Astrocyte (in vitro differentiated cells and primary cell): Measurements from ENCODE around the gene IRF9. TPM values are rescaled to one million over a fixed set of nuclear protein-coding genes. Genes with fewer than 3 reads are reported as not detected.

ENCODE experiments used
- DNase-seq: peaks from one replicate; pipeline ENCODE4 v3.0.0-alpha.2; 2010; ENCODE audit warnings: low read depth
- FAIRE-seq: peaks from 2 replicates; lab custom pipeline; 2011; peaks lifted over from hg19 to GRCh38; lab: Jason Lieb, UNC
- H2AFZ ChIP-seq: 2 replicates; pipeline ENCODE4 v1.6.0; 2012; ENCODE audit warnings: low read depth, low read length, inconsistent platforms
- H3K27ac ChIP-seq: 2 replicates; pipeline ENCODE4 v1.5.1; 2011; ENCODE audit warnings: low read depth, low read length, inconsistent platforms
- H3K27me3 ChIP-seq: 2 replicates; pipeline ENCODE4 v1.6.0; 2011; ENCODE audit warnings: low read length, inconsistent platforms; ENCODE audit not compliant: insufficient read depth
- H3K36me3 ChIP-seq: 2 replicates; pipeline ENCODE4 v1.5.1; 2011; ENCODE audit warnings: low read length, inconsistent platforms; ENCODE audit not compliant: insufficient read depth
- H3K4me1 ChIP-seq: 2 replicates; pipeline ENCODE4 v1.5.1; 2011; ENCODE audit warnings: low read length, inconsistent platforms; ENCODE audit not compliant: insufficient read depth
- H3K4me2 ChIP-seq: 2 replicates; pipeline ENCODE4 v1.6.0; 2012; ENCODE audit warnings: low read length, inconsistent platforms
- H3K4me3 ChIP-seq: 2 replicates; pipeline ENCODE4 v1.5.1; 2011; ENCODE audit warnings: low read depth, mild to moderate bottlenecking, low read length, inconsistent platforms; ENCODE audit not compliant: insufficient read depth
- H3K79me2 ChIP-seq: 2 replicates; pipeline ENCODE4 v1.6.0; 2012; ENCODE audit warnings: mild to moderate bottlenecking, low read length, inconsistent platforms; ENCODE audit not compliant: insufficient read depth
- H3K9ac ChIP-seq: 2 replicates; pipeline ENCODE4 v1.6.0; 2012; ENCODE audit warnings: mild to moderate bottlenecking, low read length, inconsistent platforms
- H3K9me3 ChIP-seq: 2 replicates; pipeline ENCODE4 v1.5.1; 2012; ENCODE audit warnings: low read depth, mild to moderate bottlenecking, low read length, inconsistent platforms; ENCODE audit not compliant: insufficient read depth
- H4K20me1 ChIP-seq: 2 replicates; pipeline ENCODE4 v1.6.0; 2012; ENCODE audit warnings: low read length, inconsistent platforms; ENCODE audit not compliant: insufficient read depth
- H3K27ac Mint-ChIP-seq: one replicate; pipeline ENCODE4 v1.8.0; 2021; ENCODE audit warnings: mild to moderate bottlenecking, mixed read lengths; ENCODE audit not compliant: unreplicated experiment
- H3K27me3 Mint-ChIP-seq: one replicate; pipeline ENCODE4 v1.8.0; 2021; ENCODE audit warnings: low read depth, mixed read lengths; ENCODE audit not compliant: unreplicated experiment
- H3K36me3 Mint-ChIP-seq: one replicate; pipeline ENCODE4 v1.8.0; 2021; ENCODE audit warnings: low read depth, mixed read lengths; ENCODE audit not compliant: unreplicated experiment
- H3K4me1 Mint-ChIP-seq: one replicate; pipeline ENCODE4 v1.8.0; 2021; ENCODE audit warnings: low read depth, mixed read lengths; ENCODE audit not compliant: unreplicated experiment
- H3K4me3 Mint-ChIP-seq: one replicate; pipeline ENCODE4 v1.8.0; 2021; ENCODE audit warnings: mild to moderate bottlenecking, moderate library complexity, mixed read lengths; ENCODE audit not compliant: unreplicated experiment
- H3K9me3 Mint-ChIP-seq: one replicate; pipeline ENCODE4 v1.8.0; 2021; ENCODE audit warnings: mild to moderate bottlenecking, mixed read lengths; ENCODE audit not compliant: unreplicated experiment
- EZH2 ChIP-seq: IDR thresholded peaks from 2 replicates; pipeline ENCODE4 v1.6.1; 2012; ENCODE audit warnings: mild to moderate bottlenecking, low read length, inconsistent platforms; ENCODE audit not compliant: insufficient read depth
- total RNA-seq: library from RNA; stranded (reverse); gene quantifications from 2 replicates; pipeline ENCODE4 v1.2.1, GENCODE V29; 2021
- TF ChIP-seq, protein P1 (sequence below): IDR thresholded peaks from 2 replicates; pipeline ENCODE4 v1.5.1; 2011; ENCODE audit warnings: low read depth, mild to moderate bottlenecking, inconsistent platforms, low read length, moderate library complexity; ENCODE audit not compliant: insufficient read depth

The IRF9 gene
- total RNA-seq, 1 donor from 2014 or later: 76.0 TPM

DNA sequence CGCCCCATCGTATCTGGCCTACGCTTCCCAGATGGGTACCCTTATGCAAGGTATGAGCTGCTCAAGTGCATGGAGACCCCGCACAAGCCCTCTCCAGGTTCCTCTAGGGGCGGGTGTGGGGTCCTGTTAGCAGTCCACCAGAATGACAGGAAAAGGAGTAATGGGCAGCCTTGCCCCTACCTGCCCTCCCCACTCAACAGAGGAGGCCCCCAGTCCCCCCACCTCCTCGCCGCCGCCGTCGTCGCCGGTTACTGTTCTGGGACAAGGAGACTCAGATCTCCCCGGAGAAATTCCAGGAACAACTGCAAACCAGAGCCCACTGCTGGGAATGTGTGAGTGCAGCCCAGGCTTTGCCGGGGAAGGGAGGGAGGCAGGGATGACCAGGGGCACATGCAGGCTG, 16.8 kb downstream of the IRF9 start:
- Histone ChIP-seq H3K9ac (no peak overlapping the region), H3K4me1 (peaks cover 5% of the 10 kb centered on the region), H3K4me2 (no peak overlapping the region), H4K20me1 (peaks cover 35% of the 10 kb centered on the region), H3K4me3 (no peak overlapping the region), H3K79me2 (no peaks in the 10 kb centered on the region), H3K9me3 (no peaks in the 10 kb centered on the region), H3K27me3 (no peaks in the 10 kb centered on the region), H3K36me3 (peaks cover 18% of the 10 kb centered on the region), H3K27ac (no peak overlapping the region), H2AFZ (no peak overlapping the region)
- H3K4me1 Mint-ChIP-seq: peaks cover 7% of the 10 kb centered on the region
- H3K4me3 Mint-ChIP-seq: no peak overlapping the region
- DNase-seq (no peak), FAIRE-seq (no peak)
- H3K27ac Mint-ChIP-seq: no peak overlapping the region
- TF ChIP-seq, protein P1, sequence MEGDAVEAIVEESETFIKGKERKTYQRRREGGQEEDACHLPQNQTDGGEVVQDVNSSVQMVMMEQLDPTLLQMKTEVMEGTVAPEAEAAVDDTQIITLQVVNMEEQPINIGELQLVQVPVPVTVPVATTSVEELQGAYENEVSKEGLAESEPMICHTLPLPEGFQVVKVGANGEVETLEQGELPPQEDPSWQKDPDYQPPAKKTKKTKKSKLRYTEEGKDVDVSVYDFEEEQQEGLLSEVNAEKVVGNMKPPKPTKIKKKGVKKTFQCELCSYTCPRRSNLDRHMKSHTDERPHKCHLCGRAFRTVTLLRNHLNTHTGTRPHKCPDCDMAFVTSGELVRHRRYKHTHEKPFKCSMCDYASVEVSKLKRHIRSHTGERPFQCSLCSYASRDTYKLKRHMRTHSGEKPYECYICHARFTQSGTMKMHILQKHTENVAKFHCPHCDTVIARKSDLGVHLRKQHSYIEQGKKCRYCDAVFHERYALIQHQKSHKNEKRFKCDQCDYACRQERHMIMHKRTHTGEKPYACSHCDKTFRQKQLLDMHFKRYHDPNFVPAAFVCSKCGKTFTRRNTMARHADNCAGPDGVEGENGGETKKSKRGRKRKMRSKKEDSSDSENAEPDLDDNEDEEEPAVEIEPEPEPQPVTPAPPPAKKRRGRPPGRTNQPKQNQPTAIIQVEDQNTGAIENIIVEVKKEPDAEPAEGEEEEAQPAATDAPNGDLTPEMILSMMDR: no peak
- TF ChIP-seq EZH2: no peak
- peaks cover 24% of the 10 kb centered on the region for H3K36me3 Mint-ChIP-seq
- no peaks in the 10 kb centered on the region for H3K9me3 Mint-ChIP-seq
- no peaks in the 10 kb centered on the region for H3K27me3 Mint-ChIP-seq

DNA sequence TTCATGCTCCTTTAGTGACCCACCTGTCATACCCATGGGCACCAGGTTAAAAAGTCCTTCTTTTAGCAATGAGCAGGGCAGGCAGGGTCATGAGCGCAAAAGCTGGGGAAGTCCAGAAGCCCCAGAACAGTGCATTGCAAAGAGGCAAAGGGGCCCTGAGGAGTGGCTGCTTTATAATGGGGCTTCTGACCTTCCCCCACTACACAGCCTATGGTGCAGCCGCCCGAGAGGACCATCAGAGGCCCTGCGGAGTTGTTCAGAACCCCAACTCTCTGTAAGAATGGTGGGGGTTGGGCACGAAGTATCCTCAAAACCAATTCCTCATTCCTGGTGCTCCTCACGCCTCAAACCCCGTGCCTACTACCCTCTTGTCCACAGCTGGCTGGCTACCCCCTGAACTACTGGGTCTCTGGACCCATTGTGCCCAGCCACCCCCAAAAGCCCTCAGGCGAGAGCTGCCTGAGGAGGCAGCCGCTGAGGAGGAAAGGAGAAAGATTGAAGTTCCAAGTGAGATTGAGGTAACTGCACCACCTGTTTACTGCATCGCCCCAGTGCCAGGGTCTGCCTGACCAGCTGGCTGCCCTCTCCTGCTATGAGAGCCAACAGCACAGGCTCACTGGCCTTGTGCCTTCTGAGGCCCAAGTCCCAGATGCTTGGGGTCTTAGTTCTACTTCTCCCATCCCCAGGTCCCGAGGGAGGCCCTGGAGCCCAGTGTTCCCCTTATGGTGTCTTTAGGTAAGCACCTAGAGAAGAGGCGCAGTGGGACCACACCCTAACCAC, 17.5 kb downstream of the IRF9 start:
- H3K9me3 ChIP-seq: no peaks in the 10 kb centered on the region
- DNase-seq: no peak
- Mint-ChIP-seq H3K27me3 (no peaks in the 10 kb centered on the region), H3K36me3 (peaks cover 20% of the 10 kb centered on the region), H3K9me3 (no peaks in the 10 kb centered on the region), H3K4me3 (no peak overlapping the region), H3K27ac (peak overlapping the region; percentile 34), H3K4me1 (peaks cover 7% of the 10 kb centered on the region)
- H3K27ac ChIP-seq: no peak overlapping the region
- no peaks in the 10 kb centered on the region for H3K27me3 ChIP-seq
- H2AFZ ChIP-seq: no peak overlapping the region
- H3K4me1 ChIP-seq: peaks cover 5% of the 10 kb centered on the region
- H3K36me3 ChIP-seq: peaks cover 21% of the 10 kb centered on the region
- no peak overlapping the region for H3K4me3 ChIP-seq
- no peak for FAIRE-seq
- peaks cover 35% of the 10 kb centered on the region for H4K20me1 ChIP-seq
- no peak for TF ChIP-seq EZH2
- TF ChIP-seq, protein P1: no peak
- H3K79me2 ChIP-seq: no peaks in the 10 kb centered on the region
- no peak overlapping the region for H3K9ac ChIP-seq
- no peak overlapping the region for H3K4me2 ChIP-seq
